Measurements from ENCODE around the gene RABAC1. TPM values are rescaled to one million over a fixed set of nuclear protein-coding genes. Genes with fewer than 3 reads are reported as not detected.

RABAC1 gene
- total and polyA plus RNA-seq, 2 of the 13 experiments (the other 11 are each of a cell fraction or from before 2014, with no cell fraction given) = 37.4 to 74.0 TPM

GRCh38 chr19:41967054-41967783 is 8.1 kb upstream of the RABAC1 start (continued):
- TF ChIP-seq CSRNP2 (CRISPR knock-in tag; conservative IDR thresholded peaks at IDR 0.05; ENCODE audit: low read depth) (no peak), ZNF441 (CRISPR knock-in tag; IDR thresholded peaks at IDR 0.05; ENCODE audit: borderline replicate concordance) (no peak), ZNF737 (CRISPR knock-in tag; IDR thresholded peaks at IDR 0.05; ENCODE audit: borderline replicate concordance) (no peak)

- H3K4me1 ChIP-seq (ENCODE audit: insufficient read depth, low read length) = 0 out of 2 replicates have a peak, but pooled peaks cover 11% of the 10 kb centered on the region
- H3K9me3 ChIP-seq (ENCODE audit: low read length) = no peaks in the 10 kb centered on the region
- ATAC-seq (no peak), DNase-seq (ENCODE audit: low spot score) (no peak), FAIRE-seq (no peak)
- ChIA-PET CTCF (ENCODE audit: low intra/inter-chr PET ratio, low total read pairs) (no interaction called here), POLR2A (no interaction called here)
- no peak overlapping the region for H3K27ac ChIP-seq (ENCODE audit: extremely low read length, insufficient read depth, low read length)
- no peaks in the 10 kb centered on the region for H3K36me3 ChIP-seq (replicated peaks in 1 of 2; ENCODE audit: control insufficient read depth in 1 of 2, insufficient read depth in 2 of 2, low read length in 2 of 2)
- peaks cover 11 to 40% of the 10 kb centered on the region in 2 experiments; a peak in 4 of 5 replicates for H3K27me3 ChIP-seq (ENCODE audit: control insufficient read depth in 1 of 2, insufficient read depth in 2 of 2, low read length in 2 of 2)
- H2AFZ ChIP-seq (ENCODE audit: low read length) = no peak overlapping the region
- no peak overlapping the region for H3K9ac ChIP-seq (ENCODE audit: insufficient read depth, low read depth, low read length)
- no peak overlapping the region for H3K4me3 ChIP-seq (replicated peaks in 1 of 3; ENCODE audit: insufficient read depth in 1 of 3, low read depth in 2 of 3, low read length in 3 of 3)
- H4K20me1 ChIP-seq (ENCODE audit: insufficient read depth, low read length) = no peaks in the 10 kb centered on the region
- H3K79me2 ChIP-seq (ENCODE audit: insufficient read depth, low read length) = no peaks in the 10 kb centered on the region
- BruUV-seq (replicated peaks) = no TSS peak
- intact Hi-C loops (cut with micrococcal nuclease; ENCODE audit: unreplicated experiment) (no loop called here), in situ Hi-C loops (cut with HindIII; ENCODE audit: extremely low pct_ligation_motif_present, low pct_unique_long_range_greater_than_20kb) (no loop called here)
- H3K4me2 ChIP-seq (ENCODE audit: low read depth, low read length) = no peak overlapping the region
- 48% methylated on average over 5 of the region's 5 CpGs for WGBS (ENCODE audit: low lambda C conversion rate)
- TF ChIP-seq HOMEZ (CRISPR knock-in tag; IDR thresholded peaks at IDR 0.05; ENCODE audit: low read depth) (no peak), SNAPC5 (CRISPR knock-in tag; IDR thresholded peaks at IDR 0.05; ENCODE audit: borderline replicate concordance) (no peak), NCOA2 (CRISPR knock-in tag; IDR thresholded peaks at IDR 0.05) (no peak), ZNF710 (CRISPR knock-in tag; IDR thresholded peaks at IDR 0.05; ENCODE audit: borderline replicate concordance) (no peak), CSRNP2 (CRISPR knock-in tag; conservative IDR thresholded peaks at IDR 0.05; ENCODE audit: low read depth) (no peak), ZNF782 (CRISPR knock-in tag; IDR thresholded peaks at IDR 0.05; ENCODE audit: borderline replicate concordance) (no peak), ZNF136 (CRISPR knock-in tag; IDR thresholded peaks at IDR 0.05; ENCODE audit: low read depth) (no peak), MEF2D (CRISPR knock-in tag; IDR thresholded peaks at IDR 0.05) (no peak), SMARCE1 (IDR thresholded peaks at IDR 0.05; ENCODE audit: borderline replicate concordance) (no peak), EHMT2 (IDR thresholded peaks at IDR 0.05; ENCODE audit: borderline replicate concordance, low read depth, low read length) (no peak), ZNF274 (CRISPR knock-in tag; IDR thresholded peaks at IDR 0.05) (no peak), RFX5 (IDR thresholded peaks at IDR 0.05; ENCODE audit: low read depth, low read length) (no peak), GATA4 (IDR thresholded peaks at IDR 0.05; ENCODE audit: borderline replicate concordance, low read depth) (no peak), ZNF549 (CRISPR knock-in tag; IDR thresholded peaks at IDR 0.05) (no peak)
Measured at GRCh38 chr19:41965106-41965505, 6.0 kb upstream of the RABAC1 start.

All from HepG2 (cell line).